GM19043 (cell line): ENCODE results near the gene CRYBB1.
A peak's percentile ranks its signal among the peaks of the same experiment; 100 is the strongest.

ENCODE experiments used
- ATAC-seq: cut with Tn5 transposase; IDR thresholded peaks from one replicate; pipeline ENCODE4 v1.9.1; 2021; ENCODE audit warnings: low read depth; ENCODE audit not compliant: unreplicated experiment

The CRYBB1 gene

DNA sequence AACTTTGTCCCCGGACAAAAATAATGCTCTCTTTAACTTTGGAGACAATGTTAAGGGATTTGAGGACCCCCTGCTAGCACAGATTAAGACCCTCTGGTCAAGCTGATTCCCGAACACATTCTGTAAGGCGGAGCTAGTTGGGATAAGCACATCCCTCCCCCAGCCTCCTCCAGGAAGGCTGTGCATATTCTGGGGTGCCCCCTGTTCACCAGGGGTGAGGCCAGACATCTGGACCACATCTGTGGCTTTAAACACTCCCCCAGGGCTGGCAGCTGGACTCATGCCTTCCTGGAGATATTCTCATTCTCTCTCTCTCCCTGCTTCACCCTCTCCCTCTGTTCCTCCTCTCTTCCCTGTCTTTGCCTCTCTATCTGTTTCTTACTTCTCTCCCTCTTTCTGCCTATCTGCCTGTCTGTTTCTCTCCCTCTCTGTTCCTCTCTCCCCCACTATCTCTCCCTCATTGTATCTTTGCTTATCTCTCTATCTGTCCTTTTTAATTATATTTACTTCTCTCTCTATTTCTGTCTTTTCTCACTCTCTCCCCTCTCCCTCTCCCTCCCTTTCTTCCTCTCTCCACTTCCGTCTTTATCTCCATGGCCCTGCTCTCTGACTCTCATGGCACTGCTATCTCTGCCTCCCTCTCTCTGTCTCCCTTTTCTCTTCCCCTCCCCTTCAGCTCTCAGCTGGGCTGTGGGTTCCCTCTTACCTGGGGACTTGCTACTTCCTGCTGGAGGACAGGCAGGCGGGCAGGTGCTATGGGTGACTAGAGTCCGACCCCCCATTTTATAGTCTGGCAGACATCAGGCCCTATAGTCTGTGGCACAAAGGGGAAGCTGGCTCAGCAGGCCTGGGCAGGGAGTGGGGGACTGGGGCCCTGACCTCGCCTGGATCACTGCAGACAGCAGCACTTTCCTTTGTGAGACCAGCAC, at the start of gene CRYBB1:
Gene CRYBB1 (minus strand): TSS at position 757 of the 929 bp plus-strand sequence. CDS start 1,708 bp downstream, outside the sequence.
- no peak for ATAC-seq

DNA sequence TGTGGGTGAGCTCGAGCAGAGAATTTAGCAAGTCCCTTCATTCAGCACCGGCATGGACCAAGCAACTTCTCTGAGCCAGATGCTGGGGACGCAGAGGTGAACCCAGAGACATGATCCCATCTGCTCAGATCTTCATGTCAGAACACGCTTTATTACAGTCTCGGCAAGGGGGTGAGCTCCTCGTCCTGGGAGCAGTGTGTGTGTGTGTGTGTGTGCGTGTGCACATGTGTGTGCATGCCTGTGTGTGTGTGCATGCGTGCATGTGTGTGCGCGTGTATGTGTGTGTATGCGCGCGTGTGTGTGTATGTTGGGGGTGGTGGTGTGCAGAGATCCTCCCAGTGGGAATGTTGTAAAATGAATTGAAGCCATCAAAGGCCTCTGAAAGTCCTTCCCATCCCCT, 49.3 kb upstream of the CRYBB1 start:
- no peak for ATAC-seq

GRCh38 chr22:26665813-26666231, 48.0 kb upstream of the CRYBB1 start:
- no peak for ATAC-seq

DNA sequence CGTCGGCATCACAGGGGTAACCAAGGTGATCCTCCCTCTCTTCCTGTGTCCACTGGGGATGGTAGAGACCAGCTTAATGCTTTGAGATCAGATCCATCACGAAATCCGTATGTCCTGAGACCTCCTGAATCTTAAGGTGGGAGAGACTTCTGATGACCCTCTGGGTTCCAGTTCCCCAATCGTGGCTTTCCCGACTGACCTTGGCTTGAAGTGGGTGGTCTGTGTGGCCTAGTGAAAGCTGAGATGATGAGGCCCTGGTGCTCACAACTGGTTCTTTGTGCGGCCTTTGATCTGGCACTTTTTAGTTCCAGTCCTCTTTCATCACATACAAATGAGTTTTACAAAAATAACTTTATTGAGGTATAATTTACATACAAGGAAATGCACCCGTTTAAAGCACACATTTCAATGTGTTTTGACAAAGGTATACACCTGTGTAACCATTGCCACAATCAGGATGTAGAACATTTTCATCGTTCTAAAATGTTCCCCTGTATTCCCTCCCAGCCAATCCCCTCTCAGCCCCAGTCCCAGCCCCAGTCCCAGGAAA, 45.6 kb upstream of the CRYBB1 start:
- ATAC-seq: no peak

- ATAC-seq: no peak
Measured at GRCh38 chr22:26662160-26662559, 44.3 kb upstream of the CRYBB1 start.

GRCh38 chr22:26660961-26661578, 43.2 kb upstream of the CRYBB1 start:
- no peak for ATAC-seq

DNA sequence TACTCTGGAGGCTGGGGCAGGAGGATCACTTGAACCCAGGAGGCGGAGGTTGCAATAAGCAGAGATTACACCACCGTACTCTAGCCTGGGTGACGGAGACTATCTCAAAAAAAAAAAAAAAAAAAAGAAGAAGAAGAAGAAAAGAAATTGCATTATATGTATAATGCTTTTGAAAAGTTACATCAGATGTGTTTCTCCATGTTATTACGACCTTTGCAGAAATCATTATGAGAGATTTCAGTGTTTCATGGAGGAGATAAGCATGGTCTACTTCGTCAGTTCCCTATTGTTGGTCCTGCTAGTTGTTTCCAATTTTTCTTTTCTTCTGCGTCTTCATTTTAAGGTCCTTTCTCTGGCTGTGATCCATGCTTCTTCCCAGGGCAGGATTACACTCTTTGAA, 42.5 kb upstream of the CRYBB1 start:
- no peak for ATAC-seq

DNA sequence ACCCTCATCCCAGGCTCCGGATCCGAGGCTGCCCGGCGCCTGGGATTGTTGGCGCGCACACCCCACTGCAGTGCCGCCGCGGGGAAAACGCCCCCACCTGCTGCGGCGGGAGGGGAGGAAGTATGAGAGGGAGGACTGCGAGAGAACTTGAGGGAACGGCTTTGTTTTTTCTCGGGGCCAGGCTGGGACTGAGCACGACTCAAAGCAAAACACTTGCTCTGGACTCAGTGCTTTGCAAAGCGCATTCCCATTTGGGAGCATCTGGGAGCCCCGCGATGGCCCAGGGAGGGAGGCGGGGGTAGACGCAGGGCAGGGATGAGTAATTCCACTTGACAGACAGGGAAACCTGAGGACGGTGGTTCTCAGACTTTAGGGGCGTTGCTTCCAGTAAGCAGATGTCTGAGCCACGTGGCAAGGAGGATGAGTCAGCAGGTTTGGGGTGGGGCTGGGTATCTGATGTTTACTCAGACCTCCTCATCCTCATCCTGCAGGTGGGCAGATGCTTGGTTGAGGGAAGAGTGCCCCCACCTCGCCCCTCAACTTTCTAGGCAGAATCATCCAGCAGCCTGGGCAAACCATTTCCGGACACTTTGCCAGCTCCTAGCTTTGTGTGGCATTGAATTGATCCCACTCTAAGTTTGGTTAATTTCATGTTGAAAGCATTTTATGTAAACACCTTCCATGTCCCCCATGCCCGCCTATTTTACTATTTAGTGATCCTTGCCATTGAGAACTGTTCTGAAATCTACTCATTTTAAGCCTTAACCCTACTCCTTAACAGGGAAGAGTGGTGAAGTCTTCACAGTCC, 41.0 kb upstream of the CRYBB1 start:
- ATAC-seq: peak; percentile 69

DNA sequence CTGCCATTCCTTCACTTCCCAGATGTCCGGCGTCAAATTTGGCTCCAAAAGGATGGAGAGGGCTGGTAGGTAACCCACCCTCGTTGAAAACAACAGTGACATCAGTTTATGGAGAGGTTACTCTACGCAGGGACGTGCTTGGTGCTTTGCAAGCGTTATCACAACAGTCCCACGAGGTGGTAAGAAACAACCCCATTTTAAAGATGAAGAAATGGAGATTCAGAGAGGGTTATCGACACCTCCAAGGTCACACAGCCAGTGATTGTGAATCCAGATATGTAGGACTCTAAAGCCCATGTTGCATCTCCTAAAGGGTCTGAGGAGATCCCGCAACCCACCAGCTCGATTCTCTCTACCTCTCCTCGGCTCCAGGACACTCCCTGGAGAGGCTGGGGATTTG, 40.3 kb upstream of the CRYBB1 start:
- ATAC-seq: no peak

- ATAC-seq: no peak
Measured at GRCh38 chr22:26656891-26657851, 39.3 kb upstream of the CRYBB1 start, which contains the start of gene MIAT. TSS of gene MIAT (plus strand) at chr22:26657588.

DNA sequence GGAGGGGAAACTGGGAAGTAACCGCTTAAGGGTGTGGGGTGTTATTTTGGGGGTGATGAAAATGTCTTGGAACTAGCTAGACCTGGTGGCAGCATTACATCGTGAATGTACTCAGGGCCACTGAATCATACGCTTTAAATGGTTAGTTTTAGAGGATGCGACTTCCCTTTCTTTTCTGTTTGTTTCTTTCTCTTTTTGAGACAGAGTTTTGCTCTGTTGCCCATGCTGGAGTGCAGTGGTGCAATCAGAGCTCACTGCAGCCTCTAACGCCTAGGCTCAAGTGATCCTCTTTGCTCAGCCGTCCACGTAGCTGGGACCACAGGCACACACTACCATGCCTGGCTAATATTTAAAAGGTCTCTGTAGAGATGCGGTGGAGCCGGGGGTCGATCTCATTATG, 34.0 kb upstream of the CRYBB1 start:
- ATAC-seq: no peak

GRCh38 chr22:26650722-26651421, 33.0 kb upstream of the CRYBB1 start:
- no peak for ATAC-seq

GRCh38 chr22:26648528-26649388, 30.9 kb upstream of the CRYBB1 start:
- ATAC-seq: no peak

DNA sequence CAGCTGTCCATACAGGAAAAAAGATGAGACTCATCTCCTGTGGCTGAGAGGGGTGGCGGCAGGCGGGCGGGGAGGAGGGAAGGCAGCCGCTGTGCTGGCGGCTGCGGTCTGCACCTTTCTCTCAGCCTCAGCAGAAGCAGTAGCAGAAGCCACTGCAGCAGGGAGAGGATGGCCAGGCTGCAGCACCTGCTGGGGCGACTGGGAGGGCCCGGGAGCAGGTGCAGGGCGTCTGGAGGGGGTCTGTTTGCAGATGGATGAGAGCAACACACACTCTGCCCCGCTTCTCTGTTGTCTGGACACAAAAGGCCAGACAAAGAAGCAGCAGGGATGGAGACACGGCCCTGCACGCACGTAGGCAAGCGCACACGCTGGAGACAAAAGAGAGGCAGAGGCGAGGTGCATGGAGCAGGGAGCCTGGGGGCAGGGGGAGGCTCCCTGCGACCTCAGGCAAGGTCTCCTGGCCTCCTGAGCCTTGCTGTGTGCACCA, 30.2 kb upstream of the CRYBB1 start:
- no peak for ATAC-seq

GRCh38 chr22:26646158-26646557, 28.3 kb upstream of the CRYBB1 start:
- no peak for ATAC-seq

DNA sequence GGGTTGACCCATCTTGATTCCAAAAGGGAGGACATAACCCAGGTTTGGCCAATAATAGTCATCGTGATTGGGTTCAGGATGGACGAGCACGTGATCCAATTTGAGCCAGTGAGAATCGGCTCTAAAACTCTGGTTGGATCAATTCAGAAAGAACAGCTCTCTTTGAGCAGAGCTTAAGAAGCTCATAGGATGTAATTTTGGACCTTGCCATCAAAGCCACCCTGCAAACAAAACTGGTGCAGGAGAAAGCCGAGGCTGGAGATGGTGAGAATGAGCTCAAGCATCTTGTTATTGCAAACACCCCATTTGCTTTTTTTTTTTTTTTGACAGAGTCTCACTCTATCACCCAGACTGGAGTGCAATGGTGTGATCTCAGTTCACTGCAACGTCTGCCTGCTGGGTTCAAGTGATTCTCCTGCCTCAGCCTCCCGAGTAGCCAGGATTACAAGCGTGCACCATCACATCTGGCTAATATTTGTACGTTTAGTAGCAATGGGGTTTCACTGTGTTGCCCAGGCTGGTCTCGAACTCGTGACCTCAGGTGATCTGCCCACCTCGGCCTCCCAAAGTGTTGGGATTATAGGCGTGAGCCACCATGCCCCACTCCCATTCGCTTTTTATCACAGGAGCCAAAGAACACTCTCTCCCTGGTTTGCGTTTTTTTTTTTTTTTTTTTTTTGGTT, 25.7 kb upstream of the CRYBB1 start:
- no peak for ATAC-seq
